ENCODE results near the gene CHSY3.

Gene CHSY3

GRCh38 chr5:130034566-130035210, 130.4 kb downstream of the CHSY3 start:
- no peak for TF ChIP-seq ZFX (IDR thresholded peaks at IDR 0.05; ENCODE audit: borderline replicate concordance)
- no peak for TF ChIP-seq CTCF (IDR thresholded peaks at IDR 0.05)
- H3K27ac ChIP-seq, result no peak overlapping the region

GRCh38 chr5:130035388-130035787, 131.1 kb downstream of the CHSY3 start:
- H3K27ac ChIP-seq, result no peak overlapping the region
- TF ChIP-seq CTCF (IDR thresholded peaks at IDR 0.05) (no peak), ZFX (IDR thresholded peaks at IDR 0.05; ENCODE audit: borderline replicate concordance) (no peak)

- TF ChIP-seq CTCF (IDR thresholded peaks at IDR 0.05) (no peak), ZFX (IDR thresholded peaks at IDR 0.05; ENCODE audit: borderline replicate concordance) (no peak)
- H3K27ac ChIP-seq, result no peak overlapping the region
These were observed 133.6 kb downstream of the CHSY3 start for GRCh38 chr5:130037905-130038304.

- TF ChIP-seq CTCF (IDR thresholded peaks at IDR 0.05) (no peak), ZFX (IDR thresholded peaks at IDR 0.05; ENCODE audit: borderline replicate concordance) (no peak)
- no peak overlapping the region for H3K27ac ChIP-seq
These were observed 139.6 kb downstream of the CHSY3 start for GRCh38 chr5:130043834-130044233.

- no peak overlapping the region for H3K27ac ChIP-seq
- no peak for TF ChIP-seq CTCF (IDR thresholded peaks at IDR 0.05)
- TF ChIP-seq ZFX (IDR thresholded peaks at IDR 0.05; ENCODE audit: borderline replicate concordance), result no peak
These were observed 141.1 kb downstream of the CHSY3 start for GRCh38 chr5:130045334-130045733.

- TF ChIP-seq CTCF (IDR thresholded peaks at IDR 0.05) (no peak), ZFX (IDR thresholded peaks at IDR 0.05; ENCODE audit: borderline replicate concordance) (no peak)
- no peak overlapping the region for H3K27ac ChIP-seq
These were observed 146.3 kb downstream of the CHSY3 start for GRCh38 chr5:130050585-130050984.

- TF ChIP-seq ZFX (IDR thresholded peaks at IDR 0.05; ENCODE audit: borderline replicate concordance) (no peak), CTCF (IDR thresholded peaks at IDR 0.05) (no peak)
- no peak overlapping the region for H3K27ac ChIP-seq
These were observed 148.5 kb downstream of the CHSY3 start for GRCh38 chr5:130052752-130053151.

Data from 22Rv1 (cell line).